Neural crest cell (in vitro differentiated cells): Measurements from ENCODE around the gene ADARB1. TPM values are rescaled to one million over a fixed set of nuclear protein-coding genes. Genes with fewer than 3 reads are reported as not detected.

ENCODE experiments used
- DNase-seq: peaks from one replicate; pipeline ENCODE4 v3.0.0; 2021; ENCODE audit warnings: low read depth, mixed read lengths, low spot score
- H3K27ac Mint-ChIP-seq: one replicate; pipeline ENCODE4 v1.8.0; 2021; ENCODE audit warnings: mild to moderate bottlenecking, mixed read lengths; ENCODE audit not compliant: unreplicated experiment
- H3K27me3 Mint-ChIP-seq: 2 replicates; pipeline ENCODE4 v1.8.0; 2021; ENCODE audit warnings: low read depth, mild to moderate bottlenecking, mixed read lengths
- H3K36me3 Mint-ChIP-seq: 2 replicates; pipeline ENCODE4 v1.8.0; 2021; ENCODE audit warnings: low read depth, mild to moderate bottlenecking, mixed read lengths
- H3K4me1 Mint-ChIP-seq: 2 replicates; pipeline ENCODE4 v1.8.0; 2021; ENCODE audit warnings: mixed read lengths
- H3K4me3 Mint-ChIP-seq: one replicate; pipeline ENCODE4 v1.8.0; 2021; ENCODE audit warnings: mild to moderate bottlenecking, mixed read lengths
- H3K9me3 Mint-ChIP-seq: 2 replicates; pipeline ENCODE4 v1.8.0; 2021; ENCODE audit warnings: mixed read lengths
- total RNA-seq: library from RNA; stranded (reverse); gene quantifications from 2 replicates; pipeline ENCODE4 v1.2.1, GENCODE V29; 2021
- TF ChIP-seq, protein P1 (sequence below): fragments of 200-600 bp; sonication (generic); conservative IDR thresholded peaks from 2 replicates; pipeline ENCODE4 v1.5.0; 2021; ENCODE audit warnings: antibody characterized with exemption, mild to moderate bottlenecking

ADARB1 gene
- total RNA-seq, 1 donor from 2014 or later, result 21.0 TPM

- H3K27ac Mint-ChIP-seq, result no peak overlapping the region
- H3K27me3 Mint-ChIP-seq, result peaks cover 14% of the 10 kb centered on the region
- peaks cover 14% of the 10 kb centered on the region for H3K4me1 Mint-ChIP-seq
- TF ChIP-seq, protein P1, sequence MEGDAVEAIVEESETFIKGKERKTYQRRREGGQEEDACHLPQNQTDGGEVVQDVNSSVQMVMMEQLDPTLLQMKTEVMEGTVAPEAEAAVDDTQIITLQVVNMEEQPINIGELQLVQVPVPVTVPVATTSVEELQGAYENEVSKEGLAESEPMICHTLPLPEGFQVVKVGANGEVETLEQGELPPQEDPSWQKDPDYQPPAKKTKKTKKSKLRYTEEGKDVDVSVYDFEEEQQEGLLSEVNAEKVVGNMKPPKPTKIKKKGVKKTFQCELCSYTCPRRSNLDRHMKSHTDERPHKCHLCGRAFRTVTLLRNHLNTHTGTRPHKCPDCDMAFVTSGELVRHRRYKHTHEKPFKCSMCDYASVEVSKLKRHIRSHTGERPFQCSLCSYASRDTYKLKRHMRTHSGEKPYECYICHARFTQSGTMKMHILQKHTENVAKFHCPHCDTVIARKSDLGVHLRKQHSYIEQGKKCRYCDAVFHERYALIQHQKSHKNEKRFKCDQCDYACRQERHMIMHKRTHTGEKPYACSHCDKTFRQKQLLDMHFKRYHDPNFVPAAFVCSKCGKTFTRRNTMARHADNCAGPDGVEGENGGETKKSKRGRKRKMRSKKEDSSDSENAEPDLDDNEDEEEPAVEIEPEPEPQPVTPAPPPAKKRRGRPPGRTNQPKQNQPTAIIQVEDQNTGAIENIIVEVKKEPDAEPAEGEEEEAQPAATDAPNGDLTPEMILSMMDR, result no peak
- no peak overlapping the region for H3K4me3 Mint-ChIP-seq
- DNase-seq, result no peak
- H3K9me3 Mint-ChIP-seq, result no peaks in the 10 kb centered on the region
- no peaks in the 10 kb centered on the region for H3K36me3 Mint-ChIP-seq
Measured at GRCh38 chr21:45253180-45253579, 178.8 kb downstream of the ADARB1 start.

GRCh38 chr21:45253633-45254459 lies 179.5 kb downstream of the ADARB1 start:
- Mint-ChIP-seq H3K4me1 (peaks cover 8% of the 10 kb centered on the region), H3K27ac (no peak overlapping the region), H3K27me3 (peaks cover 8% of the 10 kb centered on the region), H3K9me3 (no peaks in the 10 kb centered on the region), H3K4me3 (no peak overlapping the region), H3K36me3 (no peaks in the 10 kb centered on the region)
- no peak for DNase-seq
- TF ChIP-seq, protein P1, result no peak

- H3K9me3 Mint-ChIP-seq, result no peaks in the 10 kb centered on the region
- no peak overlapping the region for H3K27ac Mint-ChIP-seq
- peaks cover 1% of the 10 kb centered on the region for H3K4me1 Mint-ChIP-seq
- DNase-seq, result no peak
- TF ChIP-seq, protein P1, result no peak
- no peak overlapping the region for H3K4me3 Mint-ChIP-seq
- no peaks in the 10 kb centered on the region for H3K36me3 Mint-ChIP-seq
- H3K27me3 Mint-ChIP-seq, result peaks cover 1% of the 10 kb centered on the region
Measured at GRCh38 chr21:45254460-45254930, 180.1 kb downstream of the ADARB1 start.

GRCh38 chr21:45255381-45256020 lies 181.1 kb downstream of the ADARB1 start:
- no peak for DNase-seq
- TF ChIP-seq, protein P1, result no peak
- no peaks in the 10 kb centered on the region for H3K4me1 Mint-ChIP-seq
- H3K4me3 Mint-ChIP-seq, result no peak overlapping the region
- no peak overlapping the region for H3K27ac Mint-ChIP-seq
- no peaks in the 10 kb centered on the region for H3K9me3 Mint-ChIP-seq
- no peaks in the 10 kb centered on the region for H3K36me3 Mint-ChIP-seq
- H3K27me3 Mint-ChIP-seq, result no peaks in the 10 kb centered on the region

GRCh38 chr21:45256021-45256911 lies 181.9 kb downstream of the ADARB1 start:
- Mint-ChIP-seq H3K36me3 (no peaks in the 10 kb centered on the region), H3K4me1 (no peaks in the 10 kb centered on the region), H3K4me3 (no peak overlapping the region), H3K27ac (no peak overlapping the region), H3K27me3 (no peaks in the 10 kb centered on the region), H3K9me3 (no peaks in the 10 kb centered on the region)
- DNase-seq, result no peak
- TF ChIP-seq, protein P1, result no peak
